Measurements from ENCODE around the gene SPIN1. TPM values are rescaled to one million over a fixed set of nuclear protein-coding genes. Genes with fewer than 3 reads are reported as not detected.

Gene SPIN1
- total RNA-seq, 1 experiment from 2014 or later, result 123 TPM

DNA sequence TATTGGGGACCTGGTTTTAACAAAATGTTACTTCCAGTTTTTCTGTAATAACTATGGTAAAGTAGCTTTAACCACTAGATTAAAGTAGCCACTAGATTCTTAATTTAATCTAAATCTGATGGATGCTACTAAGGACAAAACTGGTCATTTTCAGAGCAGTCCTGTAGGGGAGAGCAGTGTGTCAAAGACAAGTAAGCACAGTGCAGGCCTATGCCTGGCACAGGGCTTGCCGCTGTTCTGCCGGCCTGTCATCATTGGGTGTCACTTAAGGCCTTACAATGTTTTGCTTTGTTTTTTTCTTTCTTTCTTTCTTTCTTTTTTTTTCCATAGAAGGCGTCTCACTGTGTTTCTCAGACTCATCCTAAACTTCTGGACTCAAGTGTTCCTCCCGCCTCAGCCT lies 93.7 kb downstream of the SPIN1 start:
- TF ChIP-seq ZNF263 (CRISPR knock-in tag; IDR thresholded peaks at IDR 0.05; ENCODE audit: low read depth), result no peak
- TF ChIP-seq, protein P1, sequence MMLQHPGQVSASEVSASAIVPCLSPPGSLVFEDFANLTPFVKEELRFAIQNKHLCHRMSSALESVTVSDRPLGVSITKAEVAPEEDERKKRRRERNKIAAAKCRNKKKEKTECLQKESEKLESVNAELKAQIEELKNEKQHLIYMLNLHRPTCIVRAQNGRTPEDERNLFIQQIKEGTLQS (CRISPR knock-in tag; conservative IDR thresholded peaks at IDR 0.05), result no peak
- TF ChIP-seq, protein P2, sequence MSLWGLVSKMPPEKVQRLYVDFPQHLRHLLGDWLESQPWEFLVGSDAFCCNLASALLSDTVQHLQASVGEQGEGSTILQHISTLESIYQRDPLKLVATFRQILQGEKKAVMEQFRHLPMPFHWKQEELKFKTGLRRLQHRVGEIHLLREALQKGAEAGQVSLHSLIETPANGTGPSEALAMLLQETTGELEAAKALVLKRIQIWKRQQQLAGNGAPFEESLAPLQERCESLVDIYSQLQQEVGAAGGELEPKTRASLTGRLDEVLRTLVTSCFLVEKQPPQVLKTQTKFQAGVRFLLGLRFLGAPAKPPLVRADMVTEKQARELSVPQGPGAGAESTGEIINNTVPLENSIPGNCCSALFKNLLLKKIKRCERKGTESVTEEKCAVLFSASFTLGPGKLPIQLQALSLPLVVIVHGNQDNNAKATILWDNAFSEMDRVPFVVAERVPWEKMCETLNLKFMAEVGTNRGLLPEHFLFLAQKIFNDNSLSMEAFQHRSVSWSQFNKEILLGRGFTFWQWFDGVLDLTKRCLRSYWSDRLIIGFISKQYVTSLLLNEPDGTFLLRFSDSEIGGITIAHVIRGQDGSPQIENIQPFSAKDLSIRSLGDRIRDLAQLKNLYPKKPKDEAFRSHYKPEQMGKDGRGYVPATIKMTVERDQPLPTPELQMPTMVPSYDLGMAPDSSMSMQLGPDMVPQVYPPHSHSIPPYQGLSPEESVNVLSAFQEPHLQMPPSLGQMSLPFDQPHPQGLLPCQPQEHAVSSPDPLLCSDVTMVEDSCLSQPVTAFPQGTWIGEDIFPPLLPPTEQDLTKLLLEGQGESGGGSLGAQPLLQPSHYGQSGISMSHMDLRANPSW (CRISPR knock-in tag; conservative IDR thresholded peaks at IDR 0.05; ENCODE audit: low read depth), result no peak
- no peak for TF ChIP-seq FOXJ3 (CRISPR knock-in tag; IDR thresholded peaks at IDR 0.05; ENCODE audit: borderline replicate concordance)
- no peak for TF ChIP-seq ZNF219 (CRISPR knock-in tag; IDR thresholded peaks at IDR 0.05; ENCODE audit: borderline replicate concordance)
- TF ChIP-seq IRF2 (CRISPR knock-in tag; IDR thresholded peaks at IDR 0.05; ENCODE audit: borderline replicate concordance, low read depth), result no peak
- TF ChIP-seq, protein P3, sequence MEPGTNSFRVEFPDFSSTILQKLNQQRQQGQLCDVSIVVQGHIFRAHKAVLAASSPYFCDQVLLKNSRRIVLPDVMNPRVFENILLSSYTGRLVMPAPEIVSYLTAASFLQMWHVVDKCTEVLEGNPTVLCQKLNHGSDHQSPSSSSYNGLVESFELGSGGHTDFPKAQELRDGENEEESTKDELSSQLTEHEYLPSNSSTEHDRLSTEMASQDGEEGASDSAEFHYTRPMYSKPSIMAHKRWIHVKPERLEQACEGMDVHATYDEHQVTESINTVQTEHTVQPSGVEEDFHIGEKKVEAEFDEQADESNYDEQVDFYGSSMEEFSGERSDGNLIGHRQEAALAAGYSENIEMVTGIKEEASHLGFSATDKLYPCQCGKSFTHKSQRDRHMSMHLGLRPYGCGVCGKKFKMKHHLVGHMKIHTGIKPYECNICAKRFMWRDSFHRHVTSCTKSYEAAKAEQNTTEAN (CRISPR knock-in tag; IDR thresholded peaks at IDR 0.05), result no peak
- TF ChIP-seq, protein P4, sequence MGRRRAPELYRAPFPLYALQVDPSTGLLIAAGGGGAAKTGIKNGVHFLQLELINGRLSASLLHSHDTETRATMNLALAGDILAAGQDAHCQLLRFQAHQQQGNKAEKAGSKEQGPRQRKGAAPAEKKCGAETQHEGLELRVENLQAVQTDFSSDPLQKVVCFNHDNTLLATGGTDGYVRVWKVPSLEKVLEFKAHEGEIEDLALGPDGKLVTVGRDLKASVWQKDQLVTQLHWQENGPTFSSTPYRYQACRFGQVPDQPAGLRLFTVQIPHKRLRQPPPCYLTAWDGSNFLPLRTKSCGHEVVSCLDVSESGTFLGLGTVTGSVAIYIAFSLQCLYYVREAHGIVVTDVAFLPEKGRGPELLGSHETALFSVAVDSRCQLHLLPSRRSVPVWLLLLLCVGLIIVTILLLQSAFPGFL (CRISPR knock-in tag; IDR thresholded peaks at IDR 0.05; ENCODE audit: borderline replicate concordance), result no peak
- TF ChIP-seq, protein P5, sequence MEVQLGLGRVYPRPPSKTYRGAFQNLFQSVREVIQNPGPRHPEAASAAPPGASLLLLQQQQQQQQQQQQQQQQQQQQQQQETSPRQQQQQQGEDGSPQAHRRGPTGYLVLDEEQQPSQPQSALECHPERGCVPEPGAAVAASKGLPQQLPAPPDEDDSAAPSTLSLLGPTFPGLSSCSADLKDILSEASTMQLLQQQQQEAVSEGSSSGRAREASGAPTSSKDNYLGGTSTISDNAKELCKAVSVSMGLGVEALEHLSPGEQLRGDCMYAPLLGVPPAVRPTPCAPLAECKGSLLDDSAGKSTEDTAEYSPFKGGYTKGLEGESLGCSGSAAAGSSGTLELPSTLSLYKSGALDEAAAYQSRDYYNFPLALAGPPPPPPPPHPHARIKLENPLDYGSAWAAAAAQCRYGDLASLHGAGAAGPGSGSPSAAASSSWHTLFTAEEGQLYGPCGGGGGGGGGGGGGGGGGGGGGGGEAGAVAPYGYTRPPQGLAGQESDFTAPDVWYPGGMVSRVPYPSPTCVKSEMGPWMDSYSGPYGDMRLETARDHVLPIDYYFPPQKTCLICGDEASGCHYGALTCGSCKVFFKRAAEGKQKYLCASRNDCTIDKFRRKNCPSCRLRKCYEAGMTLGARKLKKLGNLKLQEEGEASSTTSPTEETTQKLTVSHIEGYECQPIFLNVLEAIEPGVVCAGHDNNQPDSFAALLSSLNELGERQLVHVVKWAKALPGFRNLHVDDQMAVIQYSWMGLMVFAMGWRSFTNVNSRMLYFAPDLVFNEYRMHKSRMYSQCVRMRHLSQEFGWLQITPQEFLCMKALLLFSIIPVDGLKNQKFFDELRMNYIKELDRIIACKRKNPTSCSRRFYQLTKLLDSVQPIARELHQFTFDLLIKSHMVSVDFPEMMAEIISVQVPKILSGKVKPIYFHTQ (CRISPR knock-in tag; IDR thresholded peaks at IDR 0.05), result no peak
- TF ChIP-seq, protein P6, sequence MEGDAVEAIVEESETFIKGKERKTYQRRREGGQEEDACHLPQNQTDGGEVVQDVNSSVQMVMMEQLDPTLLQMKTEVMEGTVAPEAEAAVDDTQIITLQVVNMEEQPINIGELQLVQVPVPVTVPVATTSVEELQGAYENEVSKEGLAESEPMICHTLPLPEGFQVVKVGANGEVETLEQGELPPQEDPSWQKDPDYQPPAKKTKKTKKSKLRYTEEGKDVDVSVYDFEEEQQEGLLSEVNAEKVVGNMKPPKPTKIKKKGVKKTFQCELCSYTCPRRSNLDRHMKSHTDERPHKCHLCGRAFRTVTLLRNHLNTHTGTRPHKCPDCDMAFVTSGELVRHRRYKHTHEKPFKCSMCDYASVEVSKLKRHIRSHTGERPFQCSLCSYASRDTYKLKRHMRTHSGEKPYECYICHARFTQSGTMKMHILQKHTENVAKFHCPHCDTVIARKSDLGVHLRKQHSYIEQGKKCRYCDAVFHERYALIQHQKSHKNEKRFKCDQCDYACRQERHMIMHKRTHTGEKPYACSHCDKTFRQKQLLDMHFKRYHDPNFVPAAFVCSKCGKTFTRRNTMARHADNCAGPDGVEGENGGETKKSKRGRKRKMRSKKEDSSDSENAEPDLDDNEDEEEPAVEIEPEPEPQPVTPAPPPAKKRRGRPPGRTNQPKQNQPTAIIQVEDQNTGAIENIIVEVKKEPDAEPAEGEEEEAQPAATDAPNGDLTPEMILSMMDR (IDR thresholded peaks at IDR 0.05), result no peak
- no peak for TF ChIP-seq KAT7 (CRISPR knock-in tag; IDR thresholded peaks at IDR 0.05; ENCODE audit: borderline replicate concordance)
- TF ChIP-seq, protein P7, sequence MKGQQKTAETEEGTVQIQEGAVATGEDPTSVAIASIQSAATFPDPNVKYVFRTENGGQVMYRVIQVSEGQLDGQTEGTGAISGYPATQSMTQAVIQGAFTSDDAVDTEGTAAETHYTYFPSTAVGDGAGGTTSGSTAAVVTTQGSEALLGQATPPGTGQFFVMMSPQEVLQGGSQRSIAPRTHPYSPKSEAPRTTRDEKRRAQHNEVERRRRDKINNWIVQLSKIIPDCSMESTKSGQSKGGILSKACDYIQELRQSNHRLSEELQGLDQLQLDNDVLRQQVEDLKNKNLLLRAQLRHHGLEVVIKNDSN (CRISPR knock-in tag; IDR thresholded peaks at IDR 0.05), result no peak
- TF ChIP-seq, protein P8, sequence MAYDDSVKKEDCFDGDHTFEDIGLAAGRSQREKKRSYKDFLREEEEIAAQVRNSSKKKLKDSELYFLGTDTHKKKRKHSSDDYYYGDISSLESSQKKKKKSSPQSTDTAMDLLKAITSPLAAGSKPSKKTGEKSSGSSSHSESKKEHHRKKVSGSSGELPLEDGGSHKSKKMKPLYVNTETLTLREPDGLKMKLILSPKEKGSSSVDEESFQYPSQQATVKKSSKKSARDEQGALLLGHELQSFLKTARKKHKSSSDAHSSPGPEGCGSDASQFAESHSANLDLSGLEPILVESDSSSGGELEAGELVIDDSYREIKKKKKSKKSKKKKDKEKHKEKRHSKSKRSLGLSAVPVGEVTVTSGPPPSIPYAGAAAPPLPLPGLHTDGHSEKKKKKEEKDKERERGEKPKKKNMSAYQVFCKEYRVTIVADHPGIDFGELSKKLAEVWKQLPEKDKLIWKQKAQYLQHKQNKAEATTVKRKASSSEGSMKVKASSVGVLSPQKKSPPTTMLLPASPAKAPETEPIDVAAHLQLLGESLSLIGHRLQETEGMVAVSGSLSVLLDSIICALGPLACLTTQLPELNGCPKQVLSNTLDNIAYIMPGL (CRISPR knock-in tag; IDR thresholded peaks at IDR 0.05), result no peak
- TF ChIP-seq, protein P9, sequence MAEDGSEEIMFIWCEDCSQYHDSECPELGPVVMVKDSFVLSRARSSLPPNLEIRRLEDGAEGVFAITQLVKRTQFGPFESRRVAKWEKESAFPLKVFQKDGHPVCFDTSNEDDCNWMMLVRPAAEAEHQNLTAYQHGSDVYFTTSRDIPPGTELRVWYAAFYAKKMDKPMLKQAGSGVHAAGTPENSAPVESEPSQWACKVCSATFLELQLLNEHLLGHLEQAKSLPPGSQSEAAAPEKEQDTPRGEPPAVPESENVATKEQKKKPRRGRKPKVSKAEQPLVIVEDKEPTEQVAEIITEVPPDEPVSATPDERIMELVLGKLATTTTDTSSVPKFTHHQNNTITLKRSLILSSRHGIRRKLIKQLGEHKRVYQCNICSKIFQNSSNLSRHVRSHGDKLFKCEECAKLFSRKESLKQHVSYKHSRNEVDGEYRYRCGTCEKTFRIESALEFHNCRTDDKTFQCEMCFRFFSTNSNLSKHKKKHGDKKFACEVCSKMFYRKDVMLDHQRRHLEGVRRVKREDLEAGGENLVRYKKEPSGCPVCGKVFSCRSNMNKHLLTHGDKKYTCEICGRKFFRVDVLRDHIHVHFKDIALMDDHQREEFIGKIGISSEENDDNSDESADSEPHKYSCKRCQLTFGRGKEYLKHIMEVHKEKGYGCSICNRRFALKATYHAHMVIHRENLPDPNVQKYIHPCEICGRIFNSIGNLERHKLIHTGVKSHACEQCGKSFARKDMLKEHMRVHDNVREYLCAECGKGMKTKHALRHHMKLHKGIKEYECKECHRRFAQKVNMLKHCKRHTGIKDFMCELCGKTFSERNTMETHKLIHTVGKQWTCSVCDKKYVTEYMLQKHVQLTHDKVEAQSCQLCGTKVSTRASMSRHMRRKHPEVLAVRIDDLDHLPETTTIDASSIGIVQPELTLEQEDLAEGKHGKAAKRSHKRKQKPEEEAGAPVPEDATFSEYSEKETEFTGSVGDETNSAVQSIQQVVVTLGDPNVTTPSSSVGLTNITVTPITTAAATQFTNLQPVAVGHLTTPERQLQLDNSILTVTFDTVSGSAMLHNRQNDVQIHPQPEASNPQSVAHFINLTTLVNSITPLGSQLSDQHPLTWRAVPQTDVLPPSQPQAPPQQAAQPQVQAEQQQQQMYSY (CRISPR knock-in tag; IDR thresholded peaks at IDR 0.05), result no peak
- no peak for TF ChIP-seq GABPB1 (CRISPR knock-in tag; IDR thresholded peaks at IDR 0.05)
- TF ChIP-seq ESRRA (CRISPR knock-in tag; IDR thresholded peaks at IDR 0.05; ENCODE audit: borderline replicate concordance), result no peak
- TF ChIP-seq ZNF317 (CRISPR knock-in tag; IDR thresholded peaks at IDR 0.05; ENCODE audit: borderline replicate concordance, low read depth), result no peak
- H3K27ac Mint-ChIP-seq, result peak overlapping the region; percentile 49; the same call in 1 of the 2 replicates
- peaks cover 4% of the 10 kb centered on the region for H3K4me1 Mint-ChIP-seq
- CTCF ChIA-PET, result no interaction called here
- H3K27me3 Mint-ChIP-seq (ENCODE audit: low read depth), result no peaks in the 10 kb centered on the region
- POLR2A ChIA-PET, result interaction anchor here (0.6 kb wide), 1 partner anchor 13 kb away, joined by 3 read pairs; no protein-coding TSS in a partner anchor
- DNase-seq (ENCODE audit: low spot score) (no peak), ATAC-seq (peak; percentile 63)
- H3K9me3 Mint-ChIP-seq, result no peaks in the 10 kb centered on the region
- H3K36me3 Mint-ChIP-seq, result peaks cover 12% of the 10 kb centered on the region
- no peak overlapping the region for H3K4me3 Mint-ChIP-seq

All from WTC11 (cell line).